Suppressor macrophage treated with lipopolysaccharide for 1 hour (primary cell): Measurements from ENCODE around the gene TIMM44.

Source experiments
- DNase-seq, 3 donors: peaks; one replicate each; pipeline ENCODE4 v3.0.0-alpha.2; 2020 to 2022

Gene TIMM44

GRCh38 chr19:7912697-7913564, 30.5 kb downstream of the TIMM44 start:
- DNase-seq = no peak

DNA sequence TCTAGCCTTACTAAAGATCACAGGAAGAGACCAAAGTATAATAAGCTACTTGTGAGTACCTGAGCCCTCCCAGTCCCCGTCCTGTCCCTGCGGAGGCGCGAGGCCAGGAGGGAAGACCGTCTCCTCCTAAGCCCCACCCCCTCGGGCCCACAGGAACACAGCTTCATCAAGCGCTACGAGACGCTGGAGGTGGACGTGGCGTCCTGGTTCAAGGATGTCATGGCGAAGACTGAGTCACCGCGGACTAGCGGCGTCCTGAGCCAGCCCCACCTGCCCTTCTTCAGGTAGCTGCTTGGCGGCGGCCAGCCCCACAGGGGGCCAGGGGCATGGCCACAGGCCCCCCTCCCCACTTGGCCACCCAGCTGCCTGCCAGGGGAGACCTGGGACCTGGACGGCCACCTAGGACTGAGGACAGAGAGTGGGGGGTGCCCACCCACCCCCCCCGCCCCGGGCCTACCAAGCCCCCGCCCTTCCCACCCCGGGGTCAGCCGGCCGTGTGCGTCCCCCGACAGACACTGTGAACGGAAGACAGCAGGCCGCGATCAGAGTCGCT, 31.2 kb downstream of the TIMM44 start:
- no peak for DNase-seq

DNA sequence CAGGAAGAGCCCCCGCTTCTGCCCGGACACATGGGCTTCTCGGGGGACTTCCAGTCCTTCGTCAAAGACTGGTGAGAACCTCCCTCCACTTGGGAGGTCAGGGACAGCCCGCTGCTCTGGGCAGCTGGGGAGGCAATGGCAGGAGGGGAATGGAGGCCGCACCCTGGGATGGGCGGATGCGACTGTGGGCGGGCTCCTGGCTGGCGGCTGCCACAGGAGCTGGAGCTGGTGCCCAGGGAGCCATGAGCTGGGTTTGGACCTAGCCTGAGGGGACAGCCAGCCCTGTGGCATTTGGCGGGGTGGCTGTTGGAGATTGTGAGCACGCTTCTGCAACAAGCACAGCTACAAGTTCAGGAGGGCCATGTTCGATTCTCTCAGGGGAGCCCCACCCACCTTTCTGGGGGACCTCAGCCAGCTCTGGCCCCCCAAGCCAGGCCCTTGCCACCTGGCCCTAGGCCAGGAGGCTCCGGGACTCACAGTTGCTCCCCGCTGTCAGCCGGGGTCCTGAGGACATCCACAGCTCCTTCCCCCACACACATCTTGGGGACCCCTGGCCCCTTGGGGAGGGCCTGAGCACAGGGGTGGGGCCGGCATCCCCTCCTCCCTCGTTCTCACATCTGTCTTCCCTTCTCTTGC, 31.8 kb downstream of the TIMM44 start:
- DNase-seq = no peak

DNA sequence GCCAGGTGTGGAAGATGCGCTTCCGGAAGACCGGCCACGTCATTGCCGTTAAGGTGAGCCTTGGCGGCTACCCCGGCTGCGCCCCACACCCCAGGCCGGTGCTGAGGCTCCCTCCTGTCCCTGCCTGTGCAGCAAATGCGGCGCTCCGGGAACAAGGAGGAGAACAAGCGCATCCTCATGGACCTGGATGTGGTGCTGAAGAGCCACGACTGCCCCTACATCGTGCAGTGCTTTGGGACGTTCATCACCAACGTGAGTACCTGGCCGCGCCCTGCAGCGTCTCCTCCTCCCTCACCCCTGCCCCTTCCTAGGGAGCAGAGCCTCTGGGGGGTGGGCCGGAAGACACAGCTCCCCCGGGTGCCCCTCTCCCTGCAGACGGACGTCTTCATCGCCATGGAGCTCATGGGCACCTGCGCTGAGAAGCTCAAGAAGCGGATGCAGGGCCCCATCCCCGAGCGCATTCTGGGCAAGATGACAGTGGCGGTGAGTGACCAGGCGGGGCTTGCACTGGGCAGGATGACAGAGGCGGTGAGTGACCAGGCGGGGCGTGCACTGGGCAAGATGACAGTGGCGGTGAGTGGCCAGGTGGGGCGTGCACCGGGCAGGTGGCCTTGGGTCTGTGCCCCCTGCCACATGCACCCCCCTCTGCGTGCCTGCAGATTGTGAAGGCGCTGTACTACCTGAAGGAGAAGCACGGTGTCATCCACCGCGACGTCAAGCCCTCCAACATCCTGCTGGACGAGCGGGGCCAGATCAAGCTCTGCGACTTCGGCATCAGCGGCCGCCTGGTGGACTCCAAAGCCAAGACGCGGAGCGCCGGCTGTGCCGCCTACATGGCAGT, 32.9 kb downstream of the TIMM44 start:
- DNase-seq = no peak

GRCh38 chr19:7909471-7910067, 33.9 kb downstream of the TIMM44 start:
- no peak for DNase-seq

DNA sequence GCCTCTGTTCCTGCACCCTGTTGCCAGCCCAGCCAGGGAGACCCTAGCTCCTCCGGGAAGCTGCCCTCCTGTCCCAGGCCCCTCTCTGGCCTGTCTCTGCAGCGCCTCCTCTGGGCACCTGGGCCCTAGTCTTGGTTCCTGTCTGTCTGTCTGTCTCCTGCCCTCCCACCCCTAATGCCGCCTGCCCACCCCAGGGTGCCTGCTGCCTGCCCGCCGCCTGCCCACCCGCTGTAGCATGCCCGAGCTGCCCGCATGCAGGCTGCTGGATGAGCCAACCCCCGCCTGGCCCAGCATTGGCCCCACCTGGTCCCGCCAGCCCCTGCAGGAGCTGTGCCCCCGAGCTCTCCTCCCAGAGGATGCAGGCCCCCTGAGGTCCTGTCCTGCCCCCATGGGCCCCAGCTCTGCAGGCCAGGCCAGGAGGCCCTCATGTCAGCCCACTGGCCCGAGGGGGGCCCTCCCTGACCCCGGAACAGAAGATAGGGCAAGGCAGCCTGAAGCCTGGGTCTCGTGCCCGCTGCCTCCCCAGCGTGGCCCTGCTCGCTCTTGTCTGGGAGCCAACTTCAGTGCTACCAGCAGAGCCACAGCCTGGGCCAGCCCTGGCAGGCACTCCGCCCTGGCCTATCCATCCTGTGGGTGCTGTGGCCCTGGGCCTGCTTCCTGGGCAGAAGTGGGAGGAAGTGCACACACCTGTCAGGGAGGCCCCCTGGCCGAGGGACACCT, 34.6 kb downstream of the TIMM44 start:
- no peak for DNase-seq

DNA sequence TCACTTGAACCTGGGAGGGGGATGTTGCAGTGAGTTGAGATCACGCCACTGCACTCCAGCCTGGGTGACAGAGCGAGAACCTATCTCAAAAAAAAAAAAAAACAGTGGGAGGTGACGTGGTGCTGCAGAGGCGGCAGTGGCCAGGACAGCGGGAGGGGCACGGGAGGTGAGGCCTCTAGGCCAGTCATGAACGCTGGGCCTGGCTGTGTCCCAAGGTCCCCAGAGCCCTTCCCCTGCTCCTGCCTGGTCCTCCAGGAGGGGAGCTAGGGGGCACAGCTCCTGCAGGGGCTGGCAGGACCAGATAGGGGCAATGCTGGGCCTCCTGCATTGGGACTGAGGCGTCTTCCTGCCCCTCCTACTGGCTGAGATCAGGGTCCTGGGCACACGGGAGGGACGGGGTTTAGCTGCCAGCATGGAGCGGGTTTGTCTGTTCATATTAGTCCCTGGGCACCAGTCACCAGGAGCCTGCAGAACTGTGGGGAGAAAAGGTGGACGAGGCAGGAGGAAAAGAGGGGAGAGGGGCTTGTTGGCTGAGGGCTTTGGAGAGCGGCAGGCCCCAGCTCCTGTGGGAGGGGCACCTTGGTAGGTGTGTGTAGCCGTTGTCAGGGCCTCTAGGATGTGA, 35.3 kb downstream of the TIMM44 start:
- DNase-seq = no peak

- no peak for DNase-seq
Measured at GRCh38 chr19:7907544-7907943, 35.9 kb downstream of the TIMM44 start.

DNA sequence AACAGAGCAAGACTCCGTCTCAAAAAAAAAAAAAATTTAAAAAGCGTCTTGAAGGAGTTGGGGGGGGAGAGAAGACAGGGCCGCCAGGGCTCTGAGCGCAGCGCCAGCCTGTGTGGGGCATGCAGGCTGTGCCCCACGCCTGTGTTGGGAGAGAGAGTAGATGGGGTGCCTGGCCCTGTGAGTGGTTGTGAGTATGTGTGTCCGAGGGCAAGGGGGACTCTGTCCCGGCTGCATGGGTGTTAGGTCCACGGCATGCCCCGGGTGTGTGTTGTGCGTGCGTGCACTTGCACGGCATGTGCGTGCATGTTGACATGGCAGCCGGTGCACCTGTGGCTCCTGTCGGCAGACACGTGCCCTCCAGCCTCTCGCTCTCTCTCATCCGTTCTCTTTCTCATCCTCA, 36.3 kb downstream of the TIMM44 start:
- DNase-seq = no peak

- no peak for DNase-seq
Measured at GRCh38 chr19:7905859-7906258, 37.6 kb downstream of the TIMM44 start.

DNA sequence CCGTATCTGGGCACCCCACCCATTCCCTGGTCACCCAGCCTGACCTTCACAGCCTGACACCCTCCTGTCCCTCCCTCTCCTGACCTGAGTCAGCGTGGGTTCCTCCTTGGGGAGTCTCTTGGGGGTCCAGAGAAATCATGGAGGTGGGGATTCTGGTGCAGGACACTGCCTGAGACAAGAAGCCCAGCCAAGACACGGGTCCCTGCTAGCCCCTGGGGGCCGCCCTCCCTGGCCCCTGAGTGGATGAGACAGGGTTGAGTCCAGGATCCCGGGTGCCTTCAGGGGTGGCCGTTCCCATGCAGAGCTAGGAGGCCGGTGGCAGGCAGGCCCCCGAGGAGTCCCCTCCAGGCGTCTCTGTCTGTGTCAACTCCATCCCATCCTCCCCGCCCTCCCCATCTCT, 38.2 kb downstream of the TIMM44 start:
- DNase-seq = no peak

- DNase-seq = peak; percentile 51 to 89 (median 71)
Measured at GRCh38 chr19:7904074-7905020, 39.1 kb downstream of the TIMM44 start.

DNA sequence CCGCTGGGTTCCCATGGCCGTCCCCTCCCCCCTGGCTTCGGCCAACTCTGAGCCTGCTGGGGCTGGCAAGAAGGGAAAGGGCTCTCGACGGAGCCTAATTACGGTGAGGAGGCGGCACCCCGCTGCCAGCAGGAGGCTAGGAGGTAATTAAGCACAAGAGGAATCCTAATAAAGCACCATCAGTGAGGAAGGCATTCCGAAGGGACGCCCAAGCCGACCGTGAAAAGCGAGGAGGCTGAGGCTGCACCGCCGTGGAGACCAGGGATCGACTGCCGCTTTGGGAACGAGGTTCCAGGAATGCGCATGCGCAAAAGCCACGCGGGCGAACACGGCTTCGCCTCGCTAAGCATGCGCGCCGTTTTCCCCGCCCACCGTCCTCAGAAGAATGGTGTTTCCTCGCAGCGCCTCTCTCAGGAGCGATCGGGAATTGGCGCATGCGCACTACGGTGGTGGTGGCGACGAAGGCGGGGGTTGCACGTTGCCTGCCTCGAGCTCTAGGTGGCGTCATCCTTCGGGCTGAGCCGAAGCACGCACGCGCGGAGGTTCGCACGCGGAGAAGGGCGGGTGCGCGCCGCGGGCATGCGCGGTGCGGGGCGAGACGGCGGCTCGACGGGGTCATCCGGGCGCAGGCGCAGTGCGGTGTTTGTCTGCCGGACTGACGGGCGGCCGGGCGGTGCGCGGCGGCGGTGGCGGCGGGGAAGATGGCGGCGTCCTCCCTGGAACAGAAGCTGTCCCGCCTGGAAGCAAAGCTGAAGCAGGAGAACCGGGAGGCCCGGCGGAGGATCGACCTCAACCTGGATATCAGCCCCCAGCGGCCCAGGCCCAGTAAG, 40.0 kb downstream of the TIMM44 start, which contains the start of gene MAP2K7:
MAP2K7 (plus strand) TSS at position 634 of the 830 bp plus-strand sequence; CDS start at position 702, 68 bp downstream.
- peak; percentile 100 for DNase-seq

DNA sequence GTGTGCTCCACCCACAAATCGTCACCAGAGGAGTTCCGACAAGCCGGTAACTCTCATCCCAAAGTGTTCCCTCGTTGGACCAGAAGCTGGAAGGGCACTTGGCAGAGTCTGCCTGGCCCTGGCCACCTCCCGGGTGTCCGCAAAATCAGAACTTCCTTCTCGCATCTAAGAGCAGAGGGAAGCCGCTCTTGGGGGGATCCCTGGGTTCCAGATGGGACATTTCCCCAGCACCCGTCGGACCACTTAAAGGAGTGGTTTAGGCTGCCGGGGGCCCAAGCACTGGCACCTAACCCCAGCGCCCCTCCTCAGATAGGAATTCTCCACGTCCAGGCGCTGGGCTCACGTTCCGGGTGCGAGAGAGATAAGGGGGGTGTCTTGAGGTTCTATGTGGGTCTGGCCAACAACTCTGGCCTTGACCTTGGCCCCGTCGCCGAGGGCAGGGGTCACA, 40.6 kb downstream of the TIMM44 start:
- DNase-seq = no peak

DNA sequence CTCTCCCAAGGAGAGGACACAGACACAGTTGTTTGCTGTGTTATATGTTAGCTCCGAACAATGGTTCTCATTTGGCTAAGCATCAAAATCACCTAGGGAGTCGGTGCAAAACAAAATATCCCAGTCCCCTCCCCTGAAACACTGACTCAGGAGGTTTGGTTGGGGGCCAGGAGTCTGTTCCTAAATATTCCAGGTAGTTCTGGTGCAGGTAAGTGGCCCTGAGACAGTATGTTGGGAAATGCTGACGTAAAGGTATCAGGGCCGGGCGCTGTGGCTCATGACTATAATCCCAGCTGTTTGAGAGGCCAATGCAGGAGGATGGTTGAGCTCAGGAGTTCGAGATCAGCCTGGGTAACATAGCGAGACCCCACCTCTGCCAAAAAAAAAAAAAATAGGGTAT, 42.1 kb downstream of the TIMM44 start:
- no peak for DNase-seq

- no peak for DNase-seq
Measured at GRCh38 chr19:7900931-7901330, 42.5 kb downstream of the TIMM44 start.

DNA sequence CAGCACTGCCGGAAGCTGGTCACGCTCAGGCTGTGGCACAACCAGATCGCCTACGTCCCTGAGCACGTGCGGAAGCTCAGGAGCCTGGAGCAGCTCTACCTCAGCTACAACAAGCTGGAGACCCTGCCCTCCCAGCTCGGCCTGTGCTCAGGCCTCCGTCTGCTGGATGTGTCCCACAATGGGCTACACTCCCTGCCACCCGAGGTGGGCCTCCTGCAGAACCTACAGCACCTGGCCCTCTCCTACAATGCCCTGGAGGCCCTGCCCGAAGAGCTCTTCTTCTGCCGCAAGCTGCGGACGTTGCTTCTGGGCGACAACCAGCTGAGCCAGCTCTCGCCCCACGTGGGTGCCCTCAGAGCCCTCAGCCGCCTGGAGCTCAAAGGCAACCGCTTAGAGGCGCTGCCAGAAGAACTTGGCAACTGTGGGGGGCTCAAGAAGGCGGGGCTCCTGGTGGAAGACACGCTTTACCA, 43.0 kb downstream of the TIMM44 start:
- no peak for DNase-seq

GRCh38 chr19:7899751-7900378, 43.6 kb downstream of the TIMM44 start:
- DNase-seq = no peak

GRCh38 chr19:7898967-7899366, 44.5 kb downstream of the TIMM44 start:
- no peak for DNase-seq
